ENCODE data around the gene ZNF791. TPM values are rescaled to one million over a fixed set of nuclear protein-coding genes. Genes with fewer than 3 reads are reported as not detected.

The ZNF791 gene
- total RNA-seq, 2 experiments from 2014 or later, result 102 to 103 TPM

- H3K36me3 Mint-ChIP-seq (ENCODE audit: low read depth), result peaks cover 27% of the 10 kb centered on the region
- DNase-seq (no peak), ATAC-seq (ENCODE audit: poor library complexity) (no peak)
- intact Hi-C loops (cut with DNase I, micrococcal nuclease), result no loop called here
- CTCF ChIA-PET, result no interaction called here
- H3K4me1 Mint-ChIP-seq (ENCODE audit: low read depth), result no peaks in the 10 kb centered on the region
- no peak overlapping the region for H3K27ac Mint-ChIP-seq
- Histone ChIP-seq H3K27me3 (ENCODE audit: control insufficient read depth in 1 of 2, insufficient read depth in 2 of 2, low read length in 2 of 2) (no peaks in the 10 kb centered on the region), H3K4me3 (ENCODE audit: low read length) (no peak overlapping the region), H3K27ac (ENCODE audit: low read depth in 1 of 2, low read length in 2 of 2) (no peak overlapping the region), H3K9me3 (ENCODE audit: control insufficient read depth in 1 of 2, insufficient read depth in 1 of 2, low read length in 2 of 2) (no peaks in the 10 kb centered on the region), H3K4me1 (ENCODE audit: insufficient read depth, low read length) (no peaks in the 10 kb centered on the region), H3K36me3 (ENCODE audit: insufficient read depth, low read length) (peaks cover 25% of the 10 kb centered on the region)
- no peaks in the 10 kb centered on the region for H3K9me3 Mint-ChIP-seq
- H3K27me3 Mint-ChIP-seq, result no peaks in the 10 kb centered on the region
- TF ChIP-seq CTCF (IDR thresholded peaks at IDR 0.05), result no peak
- no peak overlapping the region for H3K4me3 Mint-ChIP-seq
- POLR2A ChIA-PET, result interaction anchor here (1.1 kb wide), 1 partner anchor 10 kb away, joined by 5 read pairs; no protein-coding TSS in a partner anchor
Measured at GRCh38 chr19:12649941-12650340, 39.2 kb downstream of the ZNF791 start.

GRCh38 chr19:12652219-12652618 lies 41.5 kb downstream of the ZNF791 start:
- H3K27me3 Mint-ChIP-seq, result no peaks in the 10 kb centered on the region
- peaks cover 44% of the 10 kb centered on the region for H3K36me3 ChIP-seq (ENCODE audit: insufficient read depth, low read length)

GRCh38 chr19:12655546-12655945 lies 44.8 kb downstream of the ZNF791 start:
- Histone ChIP-seq H3K27ac (ENCODE audit: low read depth in 1 of 2, low read length in 2 of 2) (no peak overlapping the region), H3K36me3 (ENCODE audit: insufficient read depth, low read length) (peaks cover 65% of the 10 kb centered on the region), H3K9me3 (ENCODE audit: control insufficient read depth in 1 of 2, insufficient read depth in 1 of 2, low read length in 2 of 2) (no peaks in the 10 kb centered on the region), H3K4me3 (ENCODE audit: low read length) (no peak overlapping the region), H3K27me3 (ENCODE audit: control insufficient read depth in 1 of 2, insufficient read depth in 2 of 2, low read length in 2 of 2) (no peaks in the 10 kb centered on the region), H3K4me1 (ENCODE audit: insufficient read depth, low read length) (no peaks in the 10 kb centered on the region)
- no peak for TF ChIP-seq CTCF (IDR thresholded peaks at IDR 0.05)
- ChIA-PET POLR2A (interaction anchor here (0.5 to 0.9 kb wide), 2 partner anchors 45 to 632 kb away, joined by 3 to 4 read pairs; partner anchors contain the start of gene ZNF791), CTCF (interaction anchor here (0.6 kb wide), 1 partner anchor 43 kb away, joined by 3 read pairs; no protein-coding TSS in a partner anchor)
- intact Hi-C loops (cut with DNase I, micrococcal nuclease), result no loop called here
- no peak for ATAC-seq (ENCODE audit: poor library complexity)
- no peak overlapping the region for H3K4me3 Mint-ChIP-seq
- H3K9me3 Mint-ChIP-seq, result no peaks in the 10 kb centered on the region
- no peak overlapping the region for H3K27ac Mint-ChIP-seq
- H3K27me3 Mint-ChIP-seq, result no peaks in the 10 kb centered on the region
- DNase-seq, result no peak
- H3K36me3 Mint-ChIP-seq (ENCODE audit: low read depth), result peaks cover 67% of the 10 kb centered on the region
- no peaks in the 10 kb centered on the region for H3K4me1 Mint-ChIP-seq (ENCODE audit: low read depth)

More at GRCh38 chr19:12652219-12652618, 41.5 kb downstream of the ZNF791 start:
- Mint-ChIP-seq H3K4me3 (no peak overlapping the region), H3K36me3 (ENCODE audit: low read depth) (peaks cover 41% of the 10 kb centered on the region), H3K27ac (no peak overlapping the region), H3K4me1 (ENCODE audit: low read depth) (no peaks in the 10 kb centered on the region), H3K9me3 (no peaks in the 10 kb centered on the region)
- Histone ChIP-seq H3K27ac (ENCODE audit: low read depth in 1 of 2, low read length in 2 of 2) (no peak overlapping the region), H3K4me1 (ENCODE audit: insufficient read depth, low read length) (no peaks in the 10 kb centered on the region), H3K27me3 (ENCODE audit: control insufficient read depth in 1 of 2, insufficient read depth in 2 of 2, low read length in 2 of 2) (no peaks in the 10 kb centered on the region), H3K9me3 (ENCODE audit: control insufficient read depth in 1 of 2, insufficient read depth in 1 of 2, low read length in 2 of 2) (no peaks in the 10 kb centered on the region), H3K4me3 (ENCODE audit: low read length) (no peak overlapping the region)
- CTCF ChIA-PET, result no interaction called here
- DNase-seq (no peak), ATAC-seq (ENCODE audit: poor library complexity) (no peak)
- intact Hi-C loops (cut with DNase I, micrococcal nuclease), result no loop called here
- POLR2A ChIA-PET, result no interaction called here
- no peak for TF ChIP-seq CTCF (IDR thresholded peaks at IDR 0.05)
